HUES6 (cell line): ENCODE measurements around the gene ADAMTSL5.

Experiments used
- H3K27ac ChIP-seq: 2 replicates; pipeline ENCODE4 v1.7.0; 2013; ENCODE audit warnings: low read depth, mild to moderate bottlenecking, low read length, inconsistent platforms
- H3K27me3 ChIP-seq: 2 replicates; pipeline ENCODE4 v1.6.1; 2013; ENCODE audit warnings: low read length; ENCODE audit not compliant: control insufficient read depth, insufficient read depth
- H3K36me3 ChIP-seq: 2 replicates; pipeline ENCODE4 v1.6.1; 2013; ENCODE audit warnings: low read length; ENCODE audit not compliant: control insufficient read depth, insufficient read depth
- H3K4me1 ChIP-seq: 2 replicates; pipeline ENCODE4 v1.6.1; 2013; ENCODE audit warnings: low read length; ENCODE audit not compliant: control insufficient read depth, insufficient read depth
- H3K4me3 ChIP-seq: 2 replicates; pipeline ENCODE4 v1.5.1; 2013; ENCODE audit warnings: low read depth, low read length
- H3K9ac ChIP-seq: one replicate; pipeline ENCODE4 v1.6.1; 2013; ENCODE audit warnings: mild to moderate bottlenecking, low read length
- H3K9me3 ChIP-seq: 2 replicates; pipeline ENCODE4 v1.6.1; 2013; ENCODE audit warnings: low read depth, low read length; ENCODE audit not compliant: control insufficient read depth, insufficient read depth

ADAMTSL5 gene

DNA sequence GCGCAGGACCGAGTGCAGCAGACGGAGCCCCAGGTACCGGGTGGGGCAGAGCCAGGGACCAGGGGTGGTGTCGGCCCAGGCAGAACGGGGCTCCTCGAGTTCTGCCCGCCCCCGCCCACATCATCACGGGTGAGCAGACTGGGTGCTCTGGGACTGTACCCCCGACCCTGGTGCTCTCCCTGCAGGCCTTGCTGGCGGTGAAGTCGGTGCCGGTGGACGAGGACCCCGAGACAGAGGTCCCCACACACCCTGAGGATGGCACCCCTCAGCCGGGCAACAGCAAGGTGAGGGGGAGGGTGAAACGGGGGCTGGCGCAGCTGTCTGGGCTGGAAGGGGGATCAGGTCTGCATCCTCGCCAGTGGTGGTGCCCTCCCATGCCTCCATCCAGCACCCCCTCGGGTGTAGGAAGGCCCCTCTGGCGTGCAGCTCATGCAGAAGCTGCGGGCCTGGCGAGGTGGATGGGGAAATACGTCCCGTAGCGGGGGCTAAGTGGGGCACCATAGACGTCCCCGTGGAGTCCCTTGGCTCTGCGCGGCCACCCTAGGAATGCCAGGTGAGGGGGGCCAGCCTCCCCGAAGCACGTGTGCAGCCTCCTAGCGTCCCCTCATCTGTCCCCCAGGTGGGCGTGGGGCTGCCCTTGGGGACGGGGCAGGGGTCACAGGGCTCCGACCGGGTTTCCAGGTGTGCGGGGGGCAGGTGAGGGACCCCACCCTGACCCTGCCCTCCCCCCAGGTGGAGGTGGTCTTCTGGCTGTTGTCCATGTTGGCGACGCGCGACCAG lies 56.5 kb downstream of the ADAMTSL5 start:
- Histone ChIP-seq H3K27ac (no peak overlapping the region), H3K9ac (no peak overlapping the region), H3K36me3 (no peaks in the 10 kb centered on the region), H3K9me3 (no peaks in the 10 kb centered on the region), H3K4me3 (no peak overlapping the region), H3K27me3 (peaks cover 99% of the 10 kb centered on the region), H3K4me1 (peaks cover 19% of the 10 kb centered on the region)

GRCh38 chr19:1455336-1456120 lies 57.3 kb downstream of the ADAMTSL5 start:
- Histone ChIP-seq H3K4me1 (peaks cover 19% of the 10 kb centered on the region), H3K9ac (no peak overlapping the region), H3K27ac (no peak overlapping the region), H3K27me3 (peaks cover 100% of the 10 kb centered on the region), H3K9me3 (no peaks in the 10 kb centered on the region), H3K4me3 (peak overlapping the region; percentile 42; the same call in 1 of the 2 replicates), H3K36me3 (no peaks in the 10 kb centered on the region)
